GM10266 (cell line): ENCODE data around the gene GPC3.

Source experiments
- DNase-seq: peaks from one replicate; pipeline ENCODE4 v3.0.0; 2012; ENCODE audit errors: extremely low spot score
- TF ChIP-seq, protein P1 (sequence below): IDR thresholded peaks from 2 replicates; pipeline ENCODE4 v1.5.1; 2012; ENCODE audit warnings: mild to moderate bottlenecking, low read depth; ENCODE audit not compliant: control insufficient read depth, insufficient read depth; ENCODE audit errors: missing control alignments

GPC3 gene

DNA sequence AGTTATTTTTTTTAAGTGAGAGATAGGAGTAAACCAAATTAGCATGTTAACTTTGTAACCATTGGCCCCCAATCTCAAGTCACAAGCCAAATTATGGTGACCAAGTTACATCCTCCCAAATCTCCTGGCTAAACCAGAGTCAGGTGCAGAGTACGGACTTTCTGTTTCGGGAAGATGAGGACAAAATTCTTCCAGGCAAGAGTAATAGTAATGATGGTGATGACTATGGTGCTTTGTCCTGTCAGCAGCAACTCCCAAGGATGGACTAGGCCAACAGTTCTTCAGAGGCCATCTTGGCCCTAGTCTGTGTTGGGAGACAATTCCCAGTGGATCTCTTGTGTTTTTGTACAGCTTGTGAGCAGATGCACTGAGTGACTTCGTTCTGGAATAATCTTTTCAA, 148.8 kb downstream of the GPC3 start:
- TF ChIP-seq, protein P1, sequence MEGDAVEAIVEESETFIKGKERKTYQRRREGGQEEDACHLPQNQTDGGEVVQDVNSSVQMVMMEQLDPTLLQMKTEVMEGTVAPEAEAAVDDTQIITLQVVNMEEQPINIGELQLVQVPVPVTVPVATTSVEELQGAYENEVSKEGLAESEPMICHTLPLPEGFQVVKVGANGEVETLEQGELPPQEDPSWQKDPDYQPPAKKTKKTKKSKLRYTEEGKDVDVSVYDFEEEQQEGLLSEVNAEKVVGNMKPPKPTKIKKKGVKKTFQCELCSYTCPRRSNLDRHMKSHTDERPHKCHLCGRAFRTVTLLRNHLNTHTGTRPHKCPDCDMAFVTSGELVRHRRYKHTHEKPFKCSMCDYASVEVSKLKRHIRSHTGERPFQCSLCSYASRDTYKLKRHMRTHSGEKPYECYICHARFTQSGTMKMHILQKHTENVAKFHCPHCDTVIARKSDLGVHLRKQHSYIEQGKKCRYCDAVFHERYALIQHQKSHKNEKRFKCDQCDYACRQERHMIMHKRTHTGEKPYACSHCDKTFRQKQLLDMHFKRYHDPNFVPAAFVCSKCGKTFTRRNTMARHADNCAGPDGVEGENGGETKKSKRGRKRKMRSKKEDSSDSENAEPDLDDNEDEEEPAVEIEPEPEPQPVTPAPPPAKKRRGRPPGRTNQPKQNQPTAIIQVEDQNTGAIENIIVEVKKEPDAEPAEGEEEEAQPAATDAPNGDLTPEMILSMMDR, result no peak

DNA sequence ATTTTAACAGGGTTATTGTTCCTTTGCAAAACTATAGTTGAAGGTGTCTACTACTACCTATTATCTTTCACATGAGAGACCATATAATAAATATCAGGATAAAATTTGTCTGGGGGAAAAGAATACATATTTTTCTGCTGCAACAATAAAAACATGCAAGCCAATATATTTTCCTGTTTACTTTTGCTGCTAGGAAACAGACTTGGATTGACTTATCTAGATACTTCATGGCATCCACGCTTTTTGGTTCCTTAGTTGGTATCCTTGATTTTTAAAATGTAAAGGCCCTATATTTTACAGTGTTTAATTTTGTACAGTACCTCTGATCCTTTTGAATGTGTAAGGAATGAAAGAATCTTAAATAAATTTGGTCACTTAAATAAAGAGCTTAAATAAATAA, 150.6 kb downstream of the GPC3 start:
- TF ChIP-seq, protein P1, result no peak
- DNase-seq, result no peak

More for the DNA sequence above, 148.8 kb downstream of the GPC3 start:
- no peak for DNase-seq

DNA sequence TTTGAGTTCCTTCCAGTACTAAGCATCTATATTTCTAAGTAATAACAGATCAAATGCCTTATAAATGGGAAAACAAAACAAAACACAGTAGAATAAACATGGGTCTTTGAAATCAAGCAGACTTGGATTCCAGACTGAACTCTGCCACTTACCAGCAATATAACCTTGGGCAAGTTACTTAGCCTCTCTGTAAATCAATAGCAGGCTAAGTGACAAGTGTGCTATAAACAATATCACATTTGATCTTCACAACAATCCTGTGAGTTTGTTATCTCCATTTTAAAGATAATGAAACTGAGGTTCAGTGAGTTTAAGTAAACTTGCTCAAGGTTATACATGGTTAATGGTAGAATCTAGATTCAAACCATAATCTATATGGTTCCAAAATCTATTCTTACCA, 165.8 kb downstream of the GPC3 start:
- DNase-seq, result no peak
- TF ChIP-seq, protein P1, result no peak

DNA sequence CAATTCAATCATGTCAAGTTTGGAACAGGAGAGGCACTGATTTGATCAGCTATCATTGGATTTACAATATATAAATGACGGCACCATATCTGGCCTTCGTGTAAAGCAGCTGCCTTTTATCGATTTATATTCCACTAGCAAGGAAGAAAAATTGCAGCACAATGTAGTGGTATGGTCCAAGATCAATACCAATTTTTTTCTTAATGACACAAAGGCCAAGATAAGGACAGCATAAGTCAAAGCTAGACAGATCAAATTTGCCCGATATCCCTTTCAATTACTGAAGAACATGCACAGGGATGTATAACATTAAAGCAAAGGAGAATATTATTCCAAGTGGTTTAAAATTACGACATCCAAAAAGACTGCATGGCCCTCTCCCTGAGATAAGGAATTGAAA, 167.4 kb downstream of the GPC3 start:
- TF ChIP-seq, protein P1, result no peak
- DNase-seq, result no peak

DNA sequence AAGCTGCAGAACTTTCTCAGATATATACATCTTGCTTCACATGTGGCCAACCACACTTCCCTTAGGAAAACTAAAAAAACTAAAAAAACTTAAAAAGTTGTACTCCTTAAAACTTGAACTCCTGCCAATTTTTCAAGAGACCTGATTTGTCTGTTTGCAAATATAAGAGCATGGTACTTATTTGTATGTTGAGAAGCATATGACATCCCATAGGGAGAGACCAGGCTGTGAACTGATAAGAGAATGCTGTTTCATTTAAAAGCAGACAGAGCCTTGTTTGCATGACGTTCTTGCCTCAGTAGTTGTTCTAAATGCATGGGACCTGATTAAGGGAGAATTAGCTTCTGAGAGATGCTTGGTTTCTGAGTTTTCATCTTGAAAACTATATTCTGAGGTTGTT, 169.9 kb downstream of the GPC3 start:
- DNase-seq, result no peak
- TF ChIP-seq, protein P1, result no peak

DNA sequence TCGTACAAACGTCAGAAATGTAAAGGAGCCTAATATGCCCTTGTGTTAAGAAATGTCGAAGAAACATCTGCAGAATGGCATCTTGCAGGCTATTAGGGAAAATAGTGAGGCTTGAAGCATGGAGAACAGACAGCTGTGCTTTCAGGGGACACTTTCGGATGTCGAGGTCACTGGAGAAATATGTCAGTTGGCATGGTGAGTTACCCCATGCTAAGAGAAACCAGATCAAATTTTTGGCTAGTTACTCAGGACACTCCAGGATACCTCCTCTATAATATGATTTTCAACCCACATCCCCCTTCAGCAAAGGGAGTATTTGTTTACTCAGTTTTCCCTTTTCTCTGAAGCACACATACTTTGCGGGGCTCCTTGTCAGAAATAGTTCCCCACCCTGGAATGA, 171.4 kb downstream of the GPC3 start:
- TF ChIP-seq, protein P1, result no peak
- no peak for DNase-seq

DNA sequence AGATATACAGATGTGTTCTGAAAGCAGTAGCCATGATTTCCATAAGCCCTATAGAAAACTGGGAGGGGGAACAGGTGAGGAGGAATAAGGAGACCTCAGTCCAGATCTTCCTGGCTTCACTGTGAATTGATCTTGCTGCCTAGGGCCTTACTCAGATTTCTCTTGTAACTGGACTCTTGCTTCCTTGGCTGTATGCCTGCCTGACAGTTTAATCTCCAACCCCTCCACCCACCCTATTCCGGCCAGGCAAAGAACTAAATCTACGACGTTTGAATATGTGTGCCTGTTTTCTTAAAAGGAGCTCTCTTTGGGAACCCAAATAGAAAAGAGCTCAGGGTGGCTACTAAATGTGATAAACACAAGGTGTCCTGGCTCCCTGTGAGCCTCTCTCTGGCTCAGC, 173.0 kb downstream of the GPC3 start:
- TF ChIP-seq, protein P1, result no peak
- no peak for DNase-seq
